Myocyte (in vitro differentiated cells): ENCODE measurements around the gene ZNF710. TPM values are rescaled to one million over a fixed set of nuclear protein-coding genes. Genes with fewer than 3 reads are reported as not detected.
"Not testable (repeated sequence)": the region's sequence is repeated elsewhere in the genome, so short reads cannot be mapped to it uniquely, and the experiment has no call there.

Experiments
- DNase-seq: peaks from one replicate; pipeline ENCODE4 v3.0.0-alpha.2; 2012; ENCODE audit warnings: low read depth
- polyA plus RNA-seq: library from polyadenylated mRNA; unstranded; fragments of >200 nt; gene quantifications from one replicate; pipeline ENCODE4 v1.2.1, GENCODE V29; 2012; ENCODE audit warnings: missing spikeins
- total RNA-seq: library from RNA; depleted of rRNA; stranded (reverse); fragments of >200 nt; gene quantifications from 2 replicates; pipeline ENCODE4 v1.2.3, GENCODE V29; 2014

Gene ZNF710, protein sequence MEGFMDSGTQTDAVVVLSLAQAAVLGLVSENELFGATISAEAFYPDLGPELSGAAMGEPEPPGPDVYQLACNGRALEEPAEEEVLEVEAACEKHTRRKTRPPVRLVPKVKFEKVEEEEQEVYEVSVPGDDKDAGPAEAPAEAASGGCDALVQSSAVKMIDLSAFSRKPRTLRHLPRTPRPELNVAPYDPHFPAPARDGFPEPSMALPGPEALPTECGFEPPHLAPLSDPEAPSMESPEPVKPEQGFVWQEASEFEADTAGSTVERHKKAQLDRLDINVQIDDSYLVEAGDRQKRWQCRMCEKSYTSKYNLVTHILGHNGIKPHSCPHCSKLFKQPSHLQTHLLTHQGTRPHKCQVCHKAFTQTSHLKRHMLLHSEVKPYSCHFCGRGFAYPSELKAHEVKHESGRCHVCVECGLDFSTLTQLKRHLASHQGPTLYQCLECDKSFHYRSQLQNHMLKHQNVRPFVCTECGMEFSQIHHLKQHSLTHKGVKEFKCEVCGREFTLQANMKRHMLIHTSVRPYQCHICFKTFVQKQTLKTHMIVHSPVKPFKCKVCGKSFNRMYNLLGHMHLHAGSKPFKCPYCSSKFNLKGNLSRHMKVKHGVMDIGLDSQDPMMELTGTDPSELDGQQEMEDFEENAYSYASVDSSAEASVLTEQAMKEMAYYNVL
- 5.3 and 6.3 TPM in 2 replicates for total RNA-seq
- 8.4 TPM for polyA plus RNA-seq

- peak; percentile 80 for DNase-seq
These were observed at the start of gene ZNF710 for GRCh38 chr15:90001062-90001682. ZNF710 (plus strand) TSS chr15:90001324; CDS start chr15:90067138, 65,814 bp downstream.

- no peak for DNase-seq
These were observed 46.6 kb upstream of the ZNF710 start for GRCh38 chr15:89954541-89954940.

DNA sequence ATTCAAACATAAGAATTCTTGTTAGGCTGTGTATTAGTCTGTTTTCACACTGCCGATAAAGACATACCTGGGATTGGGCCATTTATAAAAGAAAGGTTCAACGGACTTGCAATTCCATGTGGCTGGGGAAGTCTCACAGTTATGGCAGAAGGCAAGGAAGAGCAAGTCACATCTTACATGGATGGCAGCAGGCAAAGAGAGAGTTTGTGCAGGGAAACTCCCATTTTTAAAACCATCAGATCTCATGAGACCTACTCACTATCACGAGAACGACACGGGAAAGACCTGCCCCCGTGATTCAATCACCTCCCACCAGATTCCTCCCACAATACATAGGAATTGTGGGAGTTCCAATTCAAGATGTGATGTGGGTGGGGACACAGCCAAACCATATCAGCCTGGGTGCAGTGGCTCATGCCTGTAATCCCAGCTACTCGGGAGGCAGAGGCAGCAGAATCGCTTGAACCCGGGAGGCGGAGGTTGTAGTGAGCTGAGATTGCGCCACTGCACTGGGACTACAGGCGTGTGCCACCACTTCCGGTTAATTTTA, 45.6 kb upstream of the ZNF710 start:
- not testable (repeated sequence) for DNase-seq

DNA sequence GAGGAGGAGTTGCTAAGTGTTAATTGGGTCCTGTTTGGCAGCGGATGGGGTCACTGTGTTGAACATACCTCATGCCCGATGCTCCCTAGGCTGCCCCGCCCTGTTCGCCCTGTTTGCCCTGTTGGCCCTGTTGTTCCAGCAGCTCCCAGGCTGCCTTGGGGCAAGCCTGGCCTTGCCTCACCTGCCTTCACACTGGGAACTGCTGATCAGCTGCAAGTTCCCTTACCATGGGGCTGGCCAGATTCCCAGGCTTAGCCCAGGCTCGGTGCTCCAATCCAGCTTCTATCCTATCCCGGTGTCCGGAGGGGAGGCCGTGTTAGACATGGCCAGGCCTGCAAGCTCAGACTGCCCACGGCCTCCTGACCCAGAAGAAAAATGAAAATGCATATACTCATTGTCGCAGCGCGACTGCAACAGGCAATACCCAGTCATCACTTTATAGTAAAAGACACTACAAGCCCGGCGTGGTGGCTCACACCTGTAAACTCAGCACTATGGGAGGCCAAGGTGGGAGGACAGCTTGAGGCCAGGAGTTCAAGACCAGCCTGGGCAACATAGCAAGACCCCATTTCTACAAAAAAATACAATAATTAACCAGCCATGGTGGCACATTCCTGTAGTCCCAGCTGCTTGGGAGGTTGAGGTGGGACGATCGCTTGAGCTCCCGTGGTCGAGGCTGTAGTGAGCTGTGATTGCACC, 42.9 kb upstream of the ZNF710 start:
- no peak for DNase-seq

- no peak for DNase-seq
These were observed 37.6 kb upstream of the ZNF710 start for GRCh38 chr15:89963301-89964231.

- no peak for DNase-seq
These were observed 36.7 kb upstream of the ZNF710 start for GRCh38 chr15:89964232-89964954.

DNA sequence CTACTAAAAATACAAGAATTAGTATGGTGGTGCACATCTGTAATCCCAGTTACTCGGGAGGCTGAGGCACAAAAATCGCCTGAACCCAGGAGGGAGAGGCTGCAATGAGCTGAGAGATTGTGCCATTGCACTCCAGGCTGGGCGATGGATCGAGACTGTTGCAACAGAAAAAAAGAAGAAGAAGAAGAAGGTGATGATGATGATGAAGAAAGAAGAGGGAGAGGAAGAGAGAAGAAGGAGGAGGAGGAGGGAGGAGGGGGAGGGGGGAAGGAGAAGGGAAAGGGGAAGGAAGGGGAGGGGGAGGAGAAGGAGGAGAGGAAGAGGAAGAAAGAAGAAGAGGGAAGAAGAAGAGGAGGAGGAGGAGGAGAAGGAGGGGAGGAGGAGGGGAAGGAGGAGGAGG, 33.2 kb upstream of the ZNF710 start:
- DNase-seq, result no peak

DNA sequence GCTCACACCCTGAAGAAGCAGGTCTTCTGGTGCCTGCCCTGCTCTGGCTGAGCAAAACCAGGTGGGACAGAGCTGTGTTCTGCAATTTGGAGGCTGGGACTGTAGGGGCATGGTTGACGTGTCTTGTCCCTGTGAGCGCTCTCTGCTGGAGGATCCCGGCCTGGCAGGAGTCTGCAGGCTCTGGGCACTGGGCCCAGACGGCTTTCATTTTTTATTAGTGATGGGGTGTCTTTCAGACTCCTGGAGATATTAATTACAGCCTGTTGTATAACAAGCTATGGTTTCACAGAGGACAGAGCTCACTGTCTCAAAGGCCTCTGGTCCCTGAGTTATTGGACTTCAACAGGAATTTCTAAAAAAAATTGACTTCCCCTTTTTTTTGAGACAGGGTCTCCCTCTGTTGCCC, 29.5 kb upstream of the ZNF710 start:
- peak; percentile 47 for DNase-seq

- DNase-seq, result no peak
These were observed 29.0 kb upstream of the ZNF710 start for GRCh38 chr15:89972085-89972484.

DNA sequence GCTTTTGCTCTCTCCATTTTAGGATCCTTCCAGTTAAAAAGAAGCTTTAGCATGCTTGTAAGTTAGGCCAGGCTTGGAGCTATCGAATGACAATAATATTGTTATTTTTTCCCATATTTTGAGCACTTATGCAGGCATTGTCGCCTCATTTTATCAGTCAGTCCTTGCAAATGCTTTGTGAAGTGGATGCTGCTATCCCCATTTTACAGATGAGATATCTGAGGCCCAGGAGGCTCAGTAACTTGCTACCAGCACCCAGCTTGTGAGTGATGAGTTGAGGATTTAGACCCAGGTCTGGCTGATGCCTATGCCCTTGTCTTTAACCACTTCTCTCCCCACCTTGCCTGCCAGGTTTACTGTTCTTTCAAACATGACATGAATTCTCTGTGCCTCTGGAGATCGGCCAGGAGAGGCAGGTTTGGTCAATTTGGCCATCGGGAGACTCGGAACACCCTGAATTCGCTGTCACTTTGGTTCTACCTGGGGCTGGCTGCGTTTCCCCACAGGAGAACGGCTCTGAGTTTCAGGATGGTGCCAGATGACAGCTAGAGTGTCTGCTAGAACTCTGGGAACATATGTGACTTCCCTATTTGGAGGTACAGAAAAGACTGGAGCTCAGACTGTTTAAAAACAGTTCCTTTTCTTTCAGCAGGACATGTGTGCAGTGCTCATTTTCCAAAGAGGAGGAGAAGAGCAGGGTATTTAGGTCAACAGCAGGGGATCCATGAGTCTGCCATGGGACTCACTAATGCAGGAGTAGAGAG, 25.5 kb upstream of the ZNF710 start:
- DNase-seq, result no peak

DNA sequence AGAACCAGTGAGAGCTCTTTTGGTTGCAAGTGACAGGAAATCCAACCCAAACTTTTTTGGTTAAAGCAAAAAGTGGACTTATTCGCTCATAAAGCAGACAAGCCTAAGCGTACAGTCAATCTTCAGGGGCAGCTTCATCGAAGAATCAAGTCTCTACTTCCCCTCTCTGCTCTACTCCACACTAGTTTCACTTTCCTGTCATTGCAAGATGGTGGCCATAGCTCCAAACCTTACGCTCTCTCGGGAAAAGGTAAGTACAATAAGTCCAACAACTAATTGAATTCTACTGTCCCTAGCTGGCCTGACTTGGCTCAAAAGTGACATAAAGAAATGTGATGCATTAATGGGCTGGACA, 24.9 kb upstream of the ZNF710 start:
- no peak for DNase-seq

DNA sequence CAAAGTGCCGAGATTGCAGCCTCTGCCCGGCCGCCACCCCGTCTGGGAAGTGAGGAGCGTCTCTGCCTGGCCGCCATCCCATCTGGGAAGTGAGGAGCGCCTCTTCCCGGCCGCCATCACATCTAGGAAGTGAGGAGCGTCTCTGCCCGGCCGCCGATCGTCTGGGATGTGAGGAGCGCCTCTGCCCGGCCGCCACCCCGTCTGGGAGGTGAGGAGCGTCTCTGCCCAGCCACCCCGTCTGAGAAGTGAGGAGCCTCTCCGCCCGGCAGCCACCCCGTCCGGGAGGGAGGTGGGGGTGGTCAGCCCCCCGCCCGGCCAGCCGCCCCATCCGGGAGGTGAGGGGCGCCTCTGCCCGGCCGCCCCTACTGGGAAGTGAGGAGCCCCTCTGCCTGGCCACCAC, 23.3 kb upstream of the ZNF710 start:
- DNase-seq, result not testable (repeated sequence)

- DNase-seq, result no peak
These were observed 22.2 kb upstream of the ZNF710 start for GRCh38 chr15:89978914-89979313.

GRCh38 chr15:89980896-89981295, 20.2 kb upstream of the ZNF710 start:
- no peak for DNase-seq

- DNase-seq, result no peak
These were observed 18.6 kb upstream of the ZNF710 start for GRCh38 chr15:89982315-89983055.

DNA sequence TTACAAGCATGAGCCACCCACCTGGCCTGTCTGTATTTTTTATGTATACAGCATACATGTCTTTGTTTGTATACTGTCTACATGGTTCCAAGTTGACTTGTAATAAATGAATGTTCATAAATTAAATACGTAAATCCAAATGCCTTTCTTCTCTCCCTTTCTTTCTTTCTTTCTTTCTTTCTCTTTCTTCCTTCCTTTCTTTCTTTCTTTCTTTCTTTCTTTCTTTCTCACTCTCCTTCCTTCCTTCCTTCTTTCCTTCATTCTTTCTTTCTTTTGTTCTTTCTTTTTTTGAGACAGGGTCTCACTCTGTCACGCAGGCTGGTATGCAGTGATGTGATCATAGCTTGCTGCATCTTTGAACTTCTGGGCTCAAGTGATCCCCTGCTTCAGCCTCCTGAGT, 17.1 kb upstream of the ZNF710 start:
- no peak for DNase-seq

- DNase-seq, result no peak
These were observed 16.6 kb upstream of the ZNF710 start for GRCh38 chr15:89984421-89985010.

DNA sequence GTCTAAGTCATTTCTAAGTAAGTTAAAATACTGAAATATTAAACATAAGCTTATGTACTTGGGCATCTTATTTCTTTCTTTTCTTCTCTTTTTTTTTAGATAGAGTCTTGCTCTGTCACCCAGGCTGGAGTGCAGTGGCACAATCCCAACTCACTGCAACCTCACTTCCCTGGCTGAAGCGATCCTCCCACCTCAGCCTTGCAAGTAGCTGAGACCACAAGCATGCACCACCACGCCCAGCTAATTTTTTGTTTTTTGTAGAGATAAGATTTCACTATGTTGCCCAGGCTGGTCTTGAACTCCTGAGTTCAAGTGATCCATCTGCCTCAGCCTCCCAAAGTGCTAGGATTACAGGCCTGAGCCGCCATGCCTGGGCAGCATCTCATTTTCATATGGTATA, 16.0 kb upstream of the ZNF710 start:
- DNase-seq, result no peak
